GM19452 (cell line): ENCODE results near the gene PDE4D.

Experiments used
- ATAC-seq: cut with Tn5 transposase; IDR thresholded peaks from one replicate; pipeline ENCODE4 v1.9.1; 2021; ENCODE audit not compliant: unreplicated experiment

The PDE4D gene

DNA sequence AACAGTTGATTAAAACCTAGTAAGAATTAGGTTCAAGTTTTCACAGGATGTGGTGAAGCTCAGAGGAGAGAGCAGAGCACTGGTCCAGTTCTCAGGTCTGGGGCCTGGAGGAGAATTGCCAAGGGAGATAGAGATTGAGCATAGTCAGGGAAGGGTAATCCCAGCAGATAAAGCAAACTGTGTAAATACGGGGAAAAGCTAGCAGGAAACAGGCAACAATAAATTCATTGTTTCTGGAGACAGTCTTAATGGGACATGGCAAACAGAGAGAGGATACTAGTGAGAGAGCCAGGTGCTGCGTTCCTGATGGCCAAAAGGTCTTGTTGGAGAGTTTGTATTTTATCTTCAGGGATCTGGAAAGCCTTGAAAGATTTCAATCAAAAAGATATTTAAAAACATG is 333.0 kb downstream of the PDE4D start:
- ATAC-seq = no peak

DNA sequence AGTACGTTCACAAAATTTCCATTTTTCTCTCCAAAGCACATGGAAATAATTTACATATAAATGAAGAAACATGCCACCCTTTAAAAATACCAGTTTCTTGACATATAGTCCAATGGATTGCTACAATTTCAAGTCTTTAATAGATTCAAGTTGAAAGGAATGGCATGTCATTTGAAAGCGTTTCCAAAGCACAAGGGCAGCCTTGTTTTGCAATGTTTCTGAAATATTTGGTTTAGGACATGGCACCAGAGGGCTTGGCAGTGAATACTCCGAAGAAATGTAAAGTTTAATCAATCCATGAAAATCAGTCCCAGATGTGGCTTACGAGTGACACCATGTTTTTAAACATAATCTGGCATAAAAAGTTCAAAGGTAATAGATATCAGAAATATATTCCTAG is 333.7 kb downstream of the PDE4D start:
- no peak for ATAC-seq

DNA sequence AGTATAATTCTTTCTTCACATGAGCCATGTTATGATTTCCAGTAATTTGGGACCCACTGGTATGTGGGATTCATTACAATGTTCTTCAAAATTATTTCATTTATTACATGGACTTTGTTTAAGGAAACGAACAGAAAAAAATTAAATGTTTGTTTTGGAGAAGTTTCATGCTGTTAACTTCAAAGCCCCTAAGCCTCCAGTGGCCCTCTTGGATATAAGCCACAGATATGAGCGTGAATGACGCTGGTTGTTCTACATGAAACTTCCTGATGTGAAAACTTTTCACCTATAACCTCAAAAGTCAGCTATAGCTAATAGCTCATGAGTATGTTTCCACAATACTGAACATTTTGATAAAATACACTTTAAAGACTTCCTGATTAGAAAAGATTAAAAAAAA is 334.2 kb downstream of the PDE4D start:
- ATAC-seq = no peak

DNA sequence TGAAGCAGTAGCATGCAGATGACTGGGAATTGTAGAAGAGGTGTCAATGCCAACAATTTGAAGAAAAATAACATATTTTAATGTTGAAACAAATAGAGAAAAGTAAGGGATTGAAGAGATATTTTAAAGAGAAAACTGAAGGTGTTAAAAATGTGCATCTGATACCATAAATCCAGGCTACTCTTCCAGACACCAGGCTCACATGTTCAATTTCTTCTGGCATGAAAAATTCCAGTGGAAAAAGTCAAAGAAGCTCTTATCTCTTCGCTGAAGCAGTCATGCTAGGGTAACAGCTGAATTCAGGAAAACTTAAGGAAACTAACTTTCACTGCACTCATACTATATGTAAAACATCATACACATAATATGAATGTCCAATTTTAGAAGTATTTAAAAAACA is 335.0 kb downstream of the PDE4D start:
- no peak for ATAC-seq

DNA sequence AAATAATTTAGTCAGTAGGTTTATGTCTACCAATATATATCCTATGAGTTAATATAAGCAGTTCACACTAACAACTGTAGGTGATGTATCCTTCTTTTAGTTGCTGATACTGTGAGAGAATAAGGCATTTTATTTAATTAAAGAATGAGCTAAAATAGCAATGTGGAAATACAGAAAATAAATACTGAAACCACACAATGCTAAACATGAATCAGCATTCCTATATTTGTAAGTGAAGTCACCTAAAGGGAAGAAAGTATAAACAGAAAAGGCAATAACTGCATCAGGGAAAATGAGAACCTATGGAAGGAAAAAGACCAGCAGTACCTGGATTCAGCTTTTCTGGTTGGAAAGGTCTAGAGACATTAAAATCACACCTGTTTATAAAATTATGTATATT is 336.0 kb downstream of the PDE4D start:
- ATAC-seq = no peak

DNA sequence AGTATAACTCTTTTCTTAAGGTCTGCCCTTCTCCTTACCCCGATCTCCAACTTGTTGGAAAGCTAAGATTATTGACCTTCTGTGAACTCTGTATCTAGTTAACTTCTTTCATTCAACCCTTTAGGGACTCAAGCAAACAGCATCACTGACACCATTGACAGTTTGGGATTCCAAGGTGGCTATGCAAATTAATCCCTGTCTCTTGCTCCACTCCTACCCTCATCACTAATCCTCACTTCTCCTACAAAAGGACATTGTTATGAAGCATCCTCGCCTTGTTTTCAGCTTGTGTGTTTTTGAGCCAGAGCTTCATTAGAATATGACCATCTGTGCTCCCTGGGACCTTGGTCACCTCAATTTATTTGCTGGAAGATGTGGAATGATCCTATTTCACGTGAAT is 337.9 kb downstream of the PDE4D start:
- ATAC-seq = no peak

DNA sequence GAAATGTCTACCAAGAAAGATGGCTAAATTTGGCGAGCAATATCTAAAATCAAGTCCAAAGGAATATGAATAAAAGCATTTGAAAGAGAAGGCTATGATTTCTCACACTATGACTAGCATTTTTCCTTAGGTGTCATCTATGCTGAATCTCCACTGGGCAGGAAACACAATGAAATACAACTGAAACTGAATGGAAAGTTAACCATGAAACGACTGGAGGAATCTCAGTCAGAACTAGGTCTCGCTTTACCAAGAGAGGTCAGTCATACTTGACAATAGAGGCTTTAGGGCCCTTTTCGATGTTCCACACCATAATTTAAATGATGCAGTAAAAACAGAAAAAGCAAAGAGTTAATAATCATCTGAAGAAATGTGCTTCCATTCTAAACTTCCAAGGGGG is 339.0 kb downstream of the PDE4D start:
- no peak for ATAC-seq

DNA sequence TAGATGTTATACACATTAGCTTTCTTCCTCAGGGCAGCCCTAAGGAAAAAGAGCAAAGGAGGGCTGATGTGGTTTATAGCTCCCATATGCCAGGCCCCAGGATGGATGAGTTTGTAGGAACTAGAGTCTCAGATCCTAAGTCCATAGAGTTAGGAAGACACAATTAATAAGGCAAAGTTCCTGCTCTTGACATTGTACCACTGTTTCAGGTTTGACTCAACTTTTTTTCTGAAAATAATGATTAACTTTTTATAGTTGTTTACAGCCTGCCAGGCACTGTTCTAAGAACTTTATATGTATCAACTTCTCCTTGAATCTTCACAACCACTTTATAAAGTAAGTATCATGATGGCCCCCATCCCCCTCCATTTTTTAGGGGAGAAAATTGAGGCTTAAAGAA is 339.5 kb downstream of the PDE4D start:
- ATAC-seq = no peak

DNA sequence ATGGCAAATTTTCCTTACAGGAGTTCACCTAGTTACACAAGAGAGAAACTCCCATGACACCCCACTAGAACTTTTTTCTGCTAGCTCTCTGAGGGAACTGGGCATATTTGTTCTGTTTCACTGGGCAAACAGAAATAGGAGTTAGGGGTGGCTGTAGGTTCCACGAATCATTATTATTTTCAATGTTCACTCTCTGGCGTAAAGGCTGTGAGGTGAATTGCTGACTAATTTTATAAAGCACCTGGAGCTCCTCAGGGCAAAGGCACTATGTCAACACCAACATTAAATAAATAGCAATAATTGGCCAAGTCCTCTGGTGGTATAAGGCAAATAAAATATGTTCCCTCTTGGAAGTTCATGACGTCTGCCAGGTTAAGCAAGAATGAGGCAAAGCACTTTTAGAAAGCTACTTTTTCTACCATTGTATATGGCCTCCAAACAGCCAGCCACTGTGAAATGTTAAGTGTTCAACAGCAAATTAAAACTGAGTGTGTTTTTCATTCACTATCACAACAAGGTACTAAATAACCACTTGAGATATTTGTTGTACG is 344.6 kb downstream of the PDE4D start:
- ATAC-seq = no peak

DNA sequence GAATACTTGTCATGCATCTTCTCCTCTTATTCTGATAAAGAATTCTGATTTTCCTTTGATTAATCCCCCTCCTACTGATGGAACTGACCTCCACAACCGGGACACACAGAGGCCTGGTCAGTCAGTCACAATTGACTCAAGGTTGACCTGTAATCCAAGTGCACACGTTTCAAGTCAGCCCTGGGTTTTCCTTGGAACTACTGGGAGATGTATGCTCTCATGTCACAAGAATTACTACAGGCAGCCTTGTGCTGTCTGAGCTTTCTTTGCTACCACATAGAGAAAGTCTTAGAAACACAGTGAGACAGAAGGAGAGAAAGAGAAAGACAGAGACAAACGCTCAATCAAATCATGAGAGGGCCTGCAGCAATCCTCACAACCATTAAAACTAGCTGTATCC is 345.8 kb downstream of the PDE4D start:
- no peak for ATAC-seq

DNA sequence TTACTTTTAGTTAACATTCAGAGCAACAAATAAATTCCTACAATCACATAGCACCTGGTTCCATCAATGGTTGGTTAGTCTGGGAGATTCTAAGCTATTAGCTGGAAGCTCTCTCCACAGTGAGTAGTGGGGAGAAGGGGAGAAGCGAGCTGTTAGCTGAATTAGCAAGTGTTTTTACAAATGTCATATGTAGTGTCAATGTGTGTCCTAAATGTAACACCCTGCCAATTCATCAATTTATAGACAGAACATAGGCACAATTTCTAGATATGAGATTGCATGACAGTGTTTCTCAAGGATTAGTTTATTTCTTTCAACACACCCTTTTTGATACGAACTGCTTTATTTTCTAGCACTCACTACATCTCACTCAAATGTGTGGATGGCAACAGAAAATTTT is 349.0 kb downstream of the PDE4D start:
- no peak for ATAC-seq

DNA sequence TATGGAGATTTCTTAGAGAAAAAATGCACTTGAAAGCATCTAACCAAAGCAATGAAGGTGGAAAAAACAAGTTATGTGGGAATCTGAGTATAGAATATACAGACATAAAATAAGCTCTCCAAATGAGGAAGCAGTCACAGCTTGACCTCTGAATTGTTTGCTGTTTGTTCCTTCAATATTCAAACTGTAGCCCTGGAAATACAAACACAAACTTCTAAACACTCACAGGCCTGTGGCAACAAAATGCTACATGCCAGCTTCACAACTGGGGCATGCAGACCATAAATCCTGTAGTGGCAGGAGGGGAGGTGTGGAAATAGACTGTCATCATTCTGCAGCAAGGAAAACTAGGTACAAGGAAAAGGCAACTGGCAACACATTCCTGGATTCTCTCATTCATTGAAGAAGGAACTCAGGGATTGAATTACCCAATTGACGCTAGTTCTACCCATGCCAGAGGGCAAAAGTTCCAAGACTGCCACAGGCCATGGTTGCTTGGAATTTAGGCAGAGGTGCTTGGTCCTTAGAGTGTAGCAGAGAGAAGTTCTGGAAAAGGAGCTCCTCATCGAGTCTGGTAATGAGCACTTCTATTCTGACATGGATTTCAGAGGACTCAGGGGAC is 349.6 kb downstream of the PDE4D start:
- no peak for ATAC-seq

DNA sequence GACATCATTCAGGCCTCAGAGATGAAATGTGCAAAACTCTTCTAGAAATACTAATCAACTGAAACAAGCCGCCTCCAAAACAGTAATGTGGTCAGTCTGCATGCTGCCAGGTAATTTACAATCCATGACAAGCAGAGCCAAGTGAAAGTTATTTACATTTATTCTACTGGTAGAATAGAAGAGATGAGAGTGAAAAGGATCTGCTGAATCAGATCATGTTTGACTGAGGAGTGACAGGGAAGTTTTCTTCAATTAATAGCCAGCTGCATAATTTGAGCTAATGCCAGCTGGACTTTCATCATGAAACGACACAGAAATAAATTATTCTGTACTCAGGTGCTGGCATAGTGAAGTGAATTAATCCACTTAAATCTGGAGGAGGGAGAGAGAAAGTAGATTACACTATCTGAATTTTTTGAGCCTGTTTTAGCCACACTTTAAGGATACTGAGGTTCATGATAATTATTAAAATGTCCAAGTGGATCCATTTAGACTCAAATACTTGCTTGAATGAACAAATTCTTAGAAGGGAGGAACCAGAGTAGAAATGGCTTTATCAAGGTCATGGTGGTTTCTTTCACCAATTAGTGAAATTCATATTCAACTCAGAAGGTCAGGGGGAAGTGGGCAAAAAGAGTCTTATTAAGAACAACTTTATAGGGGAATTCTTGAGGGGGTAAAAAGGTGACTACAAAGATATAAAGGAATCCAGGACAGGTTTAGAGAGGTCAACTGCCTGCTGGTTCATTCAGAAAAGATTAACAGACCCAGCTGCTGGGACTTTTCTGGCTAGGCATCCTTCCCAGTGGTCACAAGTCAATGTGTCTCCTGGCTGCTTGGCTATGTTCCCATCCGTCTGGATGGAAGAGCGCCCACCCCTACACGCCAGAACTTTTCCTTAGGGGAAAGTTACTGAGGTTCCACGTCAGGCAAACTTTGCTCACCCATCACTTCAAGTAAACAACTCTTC is 350.4 kb downstream of the PDE4D start:
- ATAC-seq = no peak

DNA sequence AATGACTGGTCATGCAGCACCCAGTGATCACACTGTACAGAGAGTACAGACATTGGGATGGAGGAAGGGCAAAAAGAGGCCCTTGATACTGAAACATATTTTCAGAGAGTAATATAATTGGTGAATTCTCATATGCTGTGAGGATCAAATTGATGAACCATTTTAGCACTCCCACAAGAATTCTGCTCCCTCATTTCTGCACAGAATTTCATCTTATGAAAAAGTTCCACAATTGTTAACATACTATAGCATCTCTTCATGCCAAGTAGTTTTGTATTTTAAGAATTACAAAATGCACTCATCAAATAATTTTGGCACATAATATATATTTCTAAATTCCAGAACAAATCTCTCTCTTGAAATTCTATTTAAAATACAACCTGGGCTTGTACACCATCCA is 351.2 kb downstream of the PDE4D start:
- ATAC-seq = no peak

DNA sequence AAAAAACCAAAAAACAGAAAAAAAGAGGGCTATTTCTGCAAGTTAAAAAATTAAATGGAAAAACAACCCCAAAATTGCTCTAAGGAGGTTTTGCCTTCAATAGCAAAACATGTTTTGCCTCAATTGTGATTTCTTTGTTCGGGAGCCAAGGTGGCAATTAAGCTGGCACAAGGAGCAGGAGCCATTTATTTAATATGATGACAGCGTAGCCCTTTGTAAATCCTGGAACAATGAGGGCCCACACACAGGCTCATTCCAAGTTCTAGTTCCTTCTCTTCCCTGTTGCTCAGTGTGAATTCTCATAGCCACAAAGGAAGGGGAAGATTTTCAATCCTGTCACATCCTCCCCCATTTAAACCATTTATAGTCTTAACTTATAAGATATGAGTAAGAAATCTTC is 353.2 kb downstream of the PDE4D start:
- ATAC-seq = no peak

DNA sequence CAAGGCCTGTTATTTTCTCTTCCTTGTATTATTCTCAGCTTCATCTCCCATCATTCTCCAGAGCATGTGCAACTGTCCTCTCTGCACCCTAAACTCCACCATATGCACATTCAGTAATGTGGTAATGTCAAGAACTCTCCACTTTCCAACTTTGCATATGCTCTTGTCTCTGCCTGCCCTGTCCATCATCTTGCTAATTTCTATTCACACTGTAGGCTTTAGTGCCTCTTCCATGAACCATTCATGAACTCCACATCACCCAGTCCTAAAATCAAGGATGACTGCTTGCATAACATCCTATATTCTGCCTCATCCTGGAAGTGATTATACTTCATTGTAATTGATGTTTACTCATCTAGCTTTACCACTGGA is 354.8 kb downstream of the PDE4D start:
- no peak for ATAC-seq

DNA sequence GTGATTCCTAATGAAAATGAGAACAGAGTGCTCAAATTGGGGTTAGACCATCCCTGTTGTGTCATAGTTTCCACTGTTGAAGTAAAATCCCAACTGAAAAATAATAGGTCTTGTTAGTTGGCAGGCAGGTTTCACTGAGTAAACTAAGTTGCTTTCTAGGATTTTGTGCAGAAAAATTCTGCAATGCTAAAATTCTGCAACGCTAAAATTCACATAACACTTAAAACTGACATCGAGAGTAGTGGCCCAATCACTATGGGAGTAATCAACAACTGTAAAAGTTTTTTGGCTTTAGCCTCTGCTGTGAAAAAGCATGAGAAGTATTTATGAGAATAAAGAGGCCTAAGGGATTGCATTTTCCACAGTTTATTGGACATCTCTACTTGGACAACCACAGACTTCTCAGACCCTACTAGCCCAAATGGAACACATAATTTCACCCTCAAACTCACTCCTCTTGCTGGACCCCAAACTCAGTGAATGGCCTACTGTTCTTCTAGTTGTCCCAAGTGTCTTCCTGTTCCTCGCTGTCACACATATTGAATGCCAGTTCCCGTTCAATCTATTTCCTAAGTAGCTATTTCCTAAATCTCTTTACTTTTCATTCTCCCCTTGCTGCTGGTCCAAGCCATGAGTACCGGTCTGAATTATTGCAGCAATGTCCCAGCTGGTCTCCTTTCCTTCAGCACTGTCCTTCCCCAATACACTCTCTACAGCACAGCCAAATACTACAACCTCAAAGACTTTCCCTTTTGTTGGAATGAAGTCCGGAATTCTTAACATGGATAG is 355.4 kb downstream of the PDE4D start:
- ATAC-seq = no peak

DNA sequence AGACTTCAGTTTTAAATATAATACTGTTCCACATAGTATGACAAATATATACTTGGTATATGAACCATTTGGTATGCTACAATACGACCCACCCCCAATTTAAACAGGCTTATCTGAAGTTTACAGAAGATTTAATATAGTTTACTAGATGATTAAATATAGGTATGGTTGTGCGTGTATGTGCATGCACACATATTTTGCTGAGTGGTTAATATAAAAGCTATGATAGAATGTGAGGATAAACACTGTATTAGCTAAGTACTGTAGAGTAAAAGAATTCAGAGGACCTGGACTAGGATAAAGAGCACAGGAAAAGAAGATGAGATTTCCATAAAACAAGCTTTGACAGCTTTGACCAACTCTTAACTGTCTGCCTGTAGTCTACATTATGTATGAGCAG is 356.7 kb downstream of the PDE4D start:
- no peak for ATAC-seq

DNA sequence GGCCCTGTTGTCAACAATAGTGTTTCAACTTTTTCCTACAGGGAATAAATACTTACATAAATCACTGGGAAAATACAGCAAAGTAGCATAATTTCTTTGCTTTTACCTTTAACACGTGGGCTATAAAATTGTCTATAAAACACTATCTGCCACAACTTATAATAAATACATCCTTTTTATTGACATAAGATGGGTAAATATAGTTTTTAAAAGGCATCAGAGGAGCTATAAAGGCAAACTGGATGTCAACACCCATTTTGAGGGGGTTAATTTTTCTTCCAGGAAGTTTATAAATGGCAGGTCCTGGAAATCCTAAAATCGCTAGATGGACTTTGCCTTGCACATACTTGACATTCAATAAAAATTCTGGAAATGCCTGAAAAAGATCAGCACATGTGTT is 358.0 kb downstream of the PDE4D start:
- no peak for ATAC-seq

DNA sequence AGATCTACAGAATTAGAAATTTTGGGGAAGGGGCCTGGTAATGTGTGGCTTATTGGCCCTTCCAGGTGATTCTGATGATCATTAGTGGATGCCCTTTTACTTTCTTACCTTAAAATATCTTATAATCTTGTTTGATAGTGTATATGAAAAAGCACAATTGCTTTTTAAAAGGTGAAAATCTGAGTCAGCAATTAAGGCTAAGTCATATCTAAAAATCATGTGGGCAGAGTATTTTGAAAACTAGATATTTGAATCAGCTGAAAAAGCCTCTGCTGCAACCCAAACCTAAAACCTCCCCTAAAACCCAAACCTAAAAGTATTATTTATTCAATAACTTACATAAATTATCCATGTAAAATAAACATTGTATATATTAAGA is 359.8 kb downstream of the PDE4D start:
- ATAC-seq = no peak

DNA sequence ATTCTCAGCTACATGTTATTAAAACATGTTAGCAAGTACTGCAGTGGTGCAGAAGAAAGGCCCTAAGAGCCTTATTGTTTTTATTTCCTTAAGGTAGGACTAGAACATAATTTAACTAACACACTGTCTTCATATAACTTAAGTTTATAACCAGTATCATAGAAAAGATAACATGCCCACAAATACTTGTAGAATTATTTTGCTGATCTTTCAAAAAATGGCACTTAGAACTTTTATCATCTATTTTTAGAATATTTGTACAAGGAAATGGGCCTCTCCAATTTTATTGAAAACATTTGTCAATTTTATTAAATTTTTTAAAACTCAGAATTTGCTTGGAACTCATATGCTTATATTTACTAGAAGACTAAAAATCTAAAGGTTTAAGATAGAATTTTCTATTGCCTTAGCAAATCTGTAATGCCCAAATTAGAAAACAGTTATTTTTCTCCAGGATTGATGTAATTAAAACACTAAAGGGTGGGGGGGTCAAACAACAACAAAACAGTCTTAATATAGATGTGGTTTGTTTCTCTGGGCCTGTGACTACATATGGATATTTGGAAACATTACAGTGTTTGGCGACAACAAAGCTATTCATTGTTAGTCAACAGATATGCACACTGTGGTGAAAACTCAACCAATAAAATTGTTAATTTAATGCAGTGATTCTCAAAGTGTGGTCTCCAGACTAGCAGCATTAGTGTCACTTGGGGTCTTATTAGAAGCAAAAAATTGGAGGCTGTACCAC is 360.4 kb downstream of the PDE4D start:
- ATAC-seq = no peak
